ENCODE measurements around the gene POLR3A.
"Not testable (repeated sequence)": the region's sequence is repeated elsewhere in the genome, so short reads cannot be mapped to it uniquely, and the experiment has no call there.

The POLR3A gene

DNA sequence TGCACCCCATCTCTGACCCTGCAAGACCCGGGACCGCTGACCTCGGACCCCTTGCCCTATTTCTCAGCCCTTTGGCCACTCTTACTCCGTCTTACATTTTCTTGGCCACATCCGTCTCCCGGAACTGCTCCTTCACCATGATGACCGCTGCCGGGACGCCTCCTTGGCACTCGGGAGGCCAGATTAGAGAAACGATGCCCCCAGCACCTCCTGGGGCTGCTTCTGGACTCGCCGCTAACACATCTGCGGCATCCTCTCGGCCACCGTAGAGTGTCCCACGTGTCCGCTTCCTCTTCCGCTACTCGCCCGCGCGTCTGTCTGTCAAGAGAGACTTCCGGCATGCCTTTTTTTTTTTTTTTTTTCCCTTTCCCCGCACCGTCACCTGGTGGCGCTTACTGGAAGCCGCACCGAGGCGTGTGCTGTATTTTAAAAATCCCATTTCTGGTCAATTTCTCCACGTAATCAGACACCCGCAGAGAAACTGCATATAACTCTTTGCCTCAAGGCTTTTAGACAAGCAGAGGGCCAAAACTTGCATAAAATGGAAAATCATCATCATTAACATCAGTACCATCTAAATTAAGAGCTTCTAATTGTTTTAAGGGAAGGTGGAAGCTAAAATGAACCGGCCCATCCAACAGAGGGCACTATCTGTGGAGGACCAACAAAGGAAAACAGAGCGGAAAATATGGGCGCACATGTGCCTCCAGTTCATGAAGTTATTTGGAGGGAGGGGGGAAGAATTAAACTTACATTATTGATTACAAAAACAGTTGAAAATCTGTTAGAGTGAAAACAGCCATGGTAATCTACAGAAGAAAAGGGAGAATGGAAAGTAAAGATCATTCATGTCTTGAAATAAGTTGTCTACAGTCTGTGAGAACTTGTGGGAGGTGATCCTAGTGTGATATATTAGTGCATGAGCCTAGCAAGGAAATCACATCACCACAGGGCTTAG is at the start of gene POLR3A:
TSS of gene POLR3A (minus strand) at position 247 of the 958 bp plus-strand sequence. CDS start at position 139, 108 bp downstream.
- peak; percentile 97 for DNase-seq

GRCh38 chr10:78078539-78079330 is 49.4 kb upstream of the POLR3A start:
- no peak for DNase-seq

DNA sequence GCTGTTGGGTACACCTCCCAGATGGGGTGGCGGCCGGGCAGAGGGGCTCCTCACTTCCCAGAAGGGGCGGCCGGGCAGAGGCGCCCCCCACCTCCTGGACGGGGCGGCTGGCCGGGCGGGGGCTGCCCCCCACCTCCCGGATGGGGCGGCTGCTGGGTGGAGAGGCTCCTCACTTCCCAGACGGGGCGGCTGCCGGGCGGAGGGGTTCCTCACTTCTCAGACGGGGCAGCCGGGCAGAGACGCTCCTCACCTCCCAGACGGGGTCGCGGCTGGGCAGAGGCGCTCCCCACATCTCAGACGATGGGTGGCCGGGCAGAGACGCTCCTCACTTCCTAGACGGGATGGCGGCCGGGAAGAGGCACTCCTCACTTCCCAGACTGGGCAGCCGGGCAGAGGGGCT is 46.5 kb upstream of the POLR3A start:
- not testable (repeated sequence) for DNase-seq

- DNase-seq = no peak
Measured at GRCh38 chr10:78072504-78072903, 43.2 kb upstream of the POLR3A start.

DNA sequence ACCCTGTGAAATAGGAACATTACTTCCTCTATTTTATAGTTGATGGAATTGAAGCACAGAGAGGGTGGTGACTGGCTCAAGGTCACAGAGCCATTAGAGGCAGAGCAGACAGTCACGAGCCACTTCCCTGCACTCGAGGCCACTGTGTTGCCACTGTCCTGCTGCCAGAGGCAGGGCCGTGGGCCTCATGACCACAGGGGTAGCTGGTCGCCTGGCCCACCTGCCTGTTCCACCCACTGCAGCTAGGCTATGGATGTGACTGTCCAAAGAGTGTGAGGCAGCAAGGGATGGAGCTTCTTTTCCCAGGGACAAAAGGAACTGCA is 42.5 kb upstream of the POLR3A start:
- no peak for DNase-seq

DNA sequence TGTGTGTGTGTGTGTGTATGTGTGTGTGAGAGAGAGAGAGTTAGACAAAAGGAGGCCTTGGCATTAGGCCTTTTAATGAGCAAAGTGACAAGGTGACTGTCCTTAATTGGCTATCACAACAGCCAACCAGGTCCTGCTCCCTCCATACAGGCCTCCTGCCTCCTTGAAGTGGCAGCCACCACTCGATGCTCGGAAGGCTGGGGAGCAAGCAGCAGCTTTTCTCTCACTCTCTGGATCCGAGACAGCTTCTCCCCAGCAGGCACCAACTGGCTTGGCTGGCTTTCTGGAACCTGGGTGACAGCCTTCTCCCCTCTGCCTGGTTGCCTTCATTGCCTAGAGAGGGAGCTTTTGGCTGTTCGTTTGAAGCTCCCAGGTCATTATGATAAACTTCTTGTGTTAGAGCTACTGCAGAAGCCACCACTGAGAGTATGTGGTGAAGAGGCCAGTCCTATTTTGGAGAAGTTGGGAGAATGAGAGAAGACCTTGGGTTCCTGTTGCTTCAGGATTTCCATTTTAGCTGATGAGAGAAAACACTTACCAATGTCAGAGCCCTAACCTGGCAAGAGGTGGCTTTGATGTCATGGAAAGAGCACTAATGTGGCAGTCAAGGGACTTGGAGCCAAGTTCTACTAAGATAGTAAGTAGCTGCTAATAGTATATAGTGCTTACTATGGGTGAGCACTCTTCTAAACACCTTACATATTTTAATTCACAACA is 42.0 kb upstream of the POLR3A start:
- DNase-seq = no peak

DNA sequence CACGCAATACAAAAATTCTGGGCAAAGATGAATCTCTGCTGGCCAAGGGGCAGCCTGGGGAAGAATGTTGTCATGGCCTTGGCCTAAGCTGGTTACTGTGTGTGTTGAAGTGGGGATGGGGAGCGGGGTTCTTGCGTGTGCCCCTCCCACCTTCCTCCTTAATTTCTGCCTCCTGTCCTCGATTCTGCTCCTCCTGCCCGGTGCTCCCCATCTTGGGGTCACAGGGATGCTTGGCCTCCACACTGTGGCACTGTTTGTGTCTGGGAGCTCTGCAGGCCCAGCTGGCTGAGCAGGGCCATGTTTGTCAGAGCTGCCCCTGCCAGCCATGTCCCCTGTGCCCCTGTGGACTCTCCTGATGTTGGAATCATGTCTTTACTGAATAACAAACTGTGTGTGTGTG is 41.4 kb upstream of the POLR3A start:
- no peak for DNase-seq

DNA sequence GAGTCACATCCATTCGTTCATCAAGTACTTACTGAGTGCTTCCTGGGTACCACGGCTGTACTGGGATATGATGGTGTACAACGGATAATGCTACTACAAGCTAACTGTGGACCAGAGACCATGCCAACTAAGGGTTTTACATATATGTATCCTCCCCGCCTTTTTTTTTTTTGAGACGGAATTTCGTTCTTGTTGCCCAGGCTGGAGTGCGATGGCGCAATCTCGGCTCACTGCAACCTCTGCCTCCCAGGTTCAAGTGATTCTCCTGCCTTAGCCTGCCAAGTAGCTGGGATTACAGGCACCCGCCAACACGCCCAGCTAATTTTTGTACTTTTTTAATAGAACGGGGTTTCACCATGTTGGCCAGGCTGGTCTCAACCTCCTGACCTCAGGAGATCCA is 40.7 kb upstream of the POLR3A start:
- DNase-seq = not testable (repeated sequence)

- no peak for DNase-seq
Measured at GRCh38 chr10:78069151-78069550, 39.8 kb upstream of the POLR3A start.

DNA sequence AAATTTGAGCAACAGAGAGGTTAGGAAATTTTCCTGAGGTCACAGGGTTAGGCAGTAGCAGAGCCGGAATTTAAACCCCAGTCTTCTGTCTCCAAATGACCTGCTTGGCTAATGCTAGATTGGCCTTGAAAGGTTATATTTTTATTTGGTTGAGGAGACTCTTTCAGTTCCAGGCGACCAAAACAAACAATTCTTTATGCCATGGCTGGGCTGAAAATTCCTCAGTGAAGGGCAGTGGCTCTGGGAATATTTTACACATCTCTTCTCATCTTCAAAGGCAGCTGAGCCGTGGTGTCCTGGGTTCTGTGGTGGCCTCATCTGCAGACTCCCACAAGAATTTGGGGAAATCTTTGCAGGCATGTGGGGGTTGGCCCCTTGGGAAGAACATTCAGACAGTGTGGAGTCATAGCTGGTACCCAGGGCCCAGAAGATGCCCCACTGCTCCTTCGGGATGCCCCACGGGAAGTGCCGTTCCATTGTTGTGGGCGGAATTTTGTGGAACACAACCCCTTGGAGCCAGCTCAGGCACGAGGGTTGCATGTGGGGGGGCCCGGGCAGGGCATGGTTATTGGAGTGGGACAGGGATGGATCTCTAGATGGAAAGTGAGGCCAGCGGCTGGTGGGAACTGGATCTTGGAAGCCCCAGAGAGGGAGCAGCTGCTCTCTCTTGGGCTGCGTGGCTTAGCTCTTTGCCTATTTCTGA is 37.6 kb upstream of the POLR3A start:
- DNase-seq = no peak

- no peak for DNase-seq
Measured at GRCh38 chr10:78066012-78066411, 36.7 kb upstream of the POLR3A start.

DNA sequence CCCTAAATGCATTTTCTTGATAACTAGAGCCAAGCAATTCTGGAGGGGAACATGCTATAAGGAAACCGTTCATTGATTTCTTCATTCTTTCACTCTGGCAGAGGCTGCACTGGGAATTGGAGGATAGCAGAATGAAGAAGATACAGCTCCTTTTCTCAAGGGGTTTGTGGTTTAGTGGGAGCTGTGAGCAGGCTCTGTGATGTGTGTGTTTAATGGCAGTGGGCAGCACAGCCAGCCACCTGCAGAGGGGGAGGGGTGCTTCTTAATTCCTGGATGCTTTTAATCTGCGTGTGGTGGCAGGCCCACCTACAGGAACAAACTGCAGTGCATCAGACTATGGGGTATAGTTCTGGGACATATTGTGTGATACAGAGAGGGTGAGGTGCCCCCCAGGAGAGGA is 36.3 kb upstream of the POLR3A start:
- DNase-seq = no peak

DNA sequence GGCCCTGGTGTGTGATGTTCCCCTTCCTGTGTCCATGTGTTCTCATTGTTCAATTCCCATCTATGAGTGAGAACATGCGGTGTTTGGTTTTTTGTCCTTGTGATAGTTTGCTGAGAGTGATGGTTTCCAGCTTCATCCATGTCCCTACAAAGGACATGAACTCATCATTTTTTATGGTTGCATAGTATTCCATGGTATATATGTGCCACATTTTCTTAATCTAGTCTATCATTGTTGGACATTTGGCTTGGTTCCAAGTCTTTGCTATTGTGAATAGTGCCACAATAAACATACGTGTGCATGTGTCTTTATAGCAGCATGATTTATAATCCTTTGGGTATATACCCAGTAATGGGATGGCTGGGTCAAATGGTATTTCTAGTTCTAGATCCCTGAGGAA is 35.6 kb upstream of the POLR3A start:
- DNase-seq = not testable (repeated sequence)

GRCh38 chr10:78063236-78063635 is 33.9 kb upstream of the POLR3A start:
- no peak for DNase-seq

GRCh38 chr10:78062296-78062695 is 33.0 kb upstream of the POLR3A start:
- DNase-seq = no peak

DNA sequence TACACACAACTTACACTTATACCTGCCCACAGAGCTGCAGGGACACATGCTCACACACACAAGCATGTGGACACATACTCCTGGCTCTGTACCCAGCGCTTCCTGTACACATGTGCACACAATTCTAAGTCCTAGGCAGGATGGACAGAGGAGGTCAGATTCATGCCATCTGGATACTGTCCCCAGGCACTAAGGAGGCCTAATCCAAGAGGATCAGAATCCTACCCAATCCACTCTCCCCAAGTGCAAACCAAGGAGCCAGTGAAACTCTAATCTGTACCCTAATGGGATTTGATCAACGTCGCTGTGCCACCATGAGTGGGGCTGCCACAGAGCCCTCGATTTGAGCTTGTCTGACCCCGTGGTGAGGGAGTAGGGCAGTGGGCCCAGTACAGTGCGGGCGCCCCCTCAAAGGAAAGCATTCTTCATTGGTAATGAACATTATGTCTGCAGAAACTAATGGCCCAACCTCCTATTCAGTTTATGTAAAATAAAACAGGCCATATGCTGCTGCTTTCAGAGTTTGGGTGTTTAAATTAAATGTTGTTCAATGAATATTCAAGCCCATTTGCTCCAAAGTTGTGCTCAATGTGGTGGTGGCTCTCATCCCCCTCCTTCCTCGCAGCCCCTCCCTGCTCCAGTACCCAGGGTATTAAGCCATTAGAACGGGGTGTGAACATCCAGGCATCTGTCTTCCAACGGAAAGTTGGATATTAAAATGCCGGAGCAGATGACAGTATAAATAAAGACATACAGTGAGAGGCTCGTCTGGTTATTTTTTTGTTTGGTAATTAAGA is 30.8 kb upstream of the POLR3A start:
- no peak for DNase-seq

DNA sequence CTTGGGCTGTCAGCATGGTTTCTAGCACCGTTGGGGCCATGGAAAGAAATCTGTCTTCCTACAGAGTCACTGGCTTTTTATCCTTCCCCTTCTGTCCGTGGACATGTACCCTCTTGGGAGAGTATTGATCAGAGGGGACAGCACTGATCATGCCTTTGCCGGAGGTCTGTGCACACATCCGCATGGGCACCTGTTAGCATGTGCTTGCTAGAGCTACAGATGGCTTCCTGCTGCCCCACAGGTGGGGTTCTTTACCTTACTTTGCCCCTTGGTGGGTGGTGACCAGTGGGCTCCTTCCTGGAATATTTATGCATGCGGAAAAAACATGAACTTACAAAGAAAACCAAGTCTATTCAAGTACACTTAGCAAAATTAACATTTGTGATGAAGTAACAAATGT is 29.2 kb upstream of the POLR3A start:
- no peak for DNase-seq

DNA sequence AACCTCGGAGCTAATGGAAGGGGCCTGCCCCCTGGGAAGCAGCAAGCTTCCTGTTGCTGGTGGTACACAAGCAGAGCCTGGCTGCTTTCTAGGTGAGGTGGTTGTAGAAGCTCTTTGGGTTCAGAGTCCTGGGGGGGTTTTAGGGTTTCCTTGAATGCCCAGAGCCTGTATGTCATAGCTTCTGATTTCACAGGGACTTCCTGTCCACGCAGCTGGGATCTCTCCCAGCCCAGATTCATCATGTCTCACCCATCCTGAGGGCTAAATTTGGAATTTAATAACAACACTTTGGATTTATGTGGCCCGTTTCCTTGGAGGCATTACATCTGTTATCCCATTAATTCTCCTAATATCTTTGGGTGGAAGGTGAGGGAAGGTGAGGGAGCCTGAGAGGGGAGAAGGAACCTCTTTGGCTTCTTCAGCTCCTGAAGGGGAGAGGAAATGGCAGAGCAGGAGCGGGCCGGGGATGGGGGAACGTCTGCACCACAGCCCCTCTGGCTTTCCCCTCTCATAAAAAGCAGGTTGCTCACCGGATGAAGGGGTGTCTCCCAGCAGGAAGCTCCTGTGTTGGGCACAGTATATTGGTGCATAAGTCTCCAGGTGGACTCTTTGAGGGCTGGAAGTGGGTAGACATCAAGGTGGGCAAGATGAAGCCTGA is 24.0 kb upstream of the POLR3A start:
- no peak for DNase-seq

DNA sequence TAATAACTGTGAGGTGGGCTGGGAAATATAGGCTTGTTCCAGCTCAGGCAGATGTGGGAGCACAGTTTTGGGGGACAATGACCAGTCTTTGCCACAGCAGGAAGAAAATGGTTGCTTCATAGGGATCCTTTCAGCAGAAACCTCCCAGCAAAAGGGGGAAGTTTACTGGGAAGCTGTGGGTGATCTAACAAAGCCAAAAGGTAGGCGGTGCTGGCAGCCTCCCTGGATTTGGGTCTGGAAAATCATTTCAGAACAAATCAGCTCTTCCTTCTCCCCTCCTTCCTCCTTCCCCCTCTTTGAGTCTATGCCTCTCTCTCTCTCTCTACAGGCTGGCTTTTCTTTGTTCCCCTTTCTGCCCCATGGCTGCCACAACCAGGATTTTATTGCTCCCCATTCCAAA is 20.5 kb upstream of the POLR3A start:
- DNase-seq = no peak

- peak; percentile 94 for DNase-seq
Measured at GRCh38 chr10:78047314-78047891, 18.1 kb upstream of the POLR3A start.

GRCh38 chr10:78046711-78047269 is 17.5 kb upstream of the POLR3A start:
- DNase-seq = no peak

All from islet precursor cell (in vitro differentiated cells).